Brain pericyte (primary cell): ENCODE results near the gene ADAMTS4.

Experiments
- DNase-seq: peaks from one replicate; pipeline ENCODE4 v3.0.0-alpha.2; 2012; ENCODE audit warnings: low read depth, low spot score

ADAMTS4 gene

GRCh38 chr1:161153682-161154337 lies 45.0 kb downstream of the ADAMTS4 start, which contains the start of gene UFC1:
Gene UFC1 (plus strand): TSS chr1:161153978. CDS start chr1:161153998, 20 bp downstream.
- peak; percentile 78 for DNase-seq

- no peak for DNase-seq
Measured at GRCh38 chr1:161153176-161153575, 45.7 kb downstream of the ADAMTS4 start.

- no peak for DNase-seq
Measured at GRCh38 chr1:161145832-161146231, 53.0 kb downstream of the ADAMTS4 start.

GRCh38 chr1:161140755-161141400 lies 58.0 kb downstream of the ADAMTS4 start:
- DNase-seq, result no peak

- no peak for DNase-seq
Measured at GRCh38 chr1:161139766-161140165, 59.1 kb downstream of the ADAMTS4 start.

- DNase-seq, result no peak
Measured at GRCh38 chr1:161138431-161138830, 60.4 kb downstream of the ADAMTS4 start.

GRCh38 chr1:161137881-161138280 lies 61.0 kb downstream of the ADAMTS4 start:
- no peak for DNase-seq
